ENCODE data around the gene CCP110.

The CCP110 gene

DNA sequence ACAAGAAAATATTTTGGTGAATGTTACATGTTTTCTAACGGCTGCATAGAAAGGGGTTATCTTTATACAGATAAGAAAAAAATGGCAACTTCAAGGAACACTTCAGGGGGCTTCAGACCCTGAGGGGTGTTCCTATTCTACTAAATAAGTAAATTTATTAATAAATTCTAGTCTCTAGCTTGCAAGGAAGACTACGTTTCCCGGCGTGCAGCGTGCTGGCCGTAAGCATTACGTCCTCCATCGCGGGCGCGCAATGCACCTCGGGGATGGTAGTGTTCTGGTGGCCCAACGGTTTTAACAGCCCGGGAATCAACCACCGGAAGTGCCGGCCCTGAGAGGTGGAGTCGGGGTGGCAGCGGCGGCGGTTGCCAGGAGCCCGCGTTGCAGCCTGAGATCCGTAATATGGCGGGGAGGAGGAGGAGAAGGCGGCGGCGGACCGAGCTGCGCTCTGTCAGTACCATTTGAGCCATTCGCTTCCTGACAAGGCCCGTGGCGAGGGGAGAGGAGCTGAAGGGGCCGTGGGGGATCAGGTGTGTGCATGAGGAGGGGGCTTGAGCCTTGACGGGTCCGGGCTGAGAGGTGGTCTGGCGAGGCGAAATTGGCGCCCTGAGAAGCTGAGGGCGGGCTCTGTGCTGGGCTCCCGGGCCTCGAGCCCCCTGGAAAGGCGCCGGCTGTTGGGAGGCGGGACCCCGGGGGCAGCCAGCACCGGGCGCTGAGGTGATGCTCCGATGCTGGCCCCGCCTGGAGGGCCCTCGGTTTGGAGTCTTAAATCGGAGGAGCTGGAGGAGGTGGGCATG is at the start of gene CCP110:
TSS of gene CCP110 (plus strand) at position 384 of the 797 bp plus-strand sequence. CDS start 3,940 bp downstream, outside the sequence.
- peak; percentile 83 to 95 for DNase-seq (ENCODE audit: low read depth in 1 of 2, low spot score in 1 of 2)

DNA sequence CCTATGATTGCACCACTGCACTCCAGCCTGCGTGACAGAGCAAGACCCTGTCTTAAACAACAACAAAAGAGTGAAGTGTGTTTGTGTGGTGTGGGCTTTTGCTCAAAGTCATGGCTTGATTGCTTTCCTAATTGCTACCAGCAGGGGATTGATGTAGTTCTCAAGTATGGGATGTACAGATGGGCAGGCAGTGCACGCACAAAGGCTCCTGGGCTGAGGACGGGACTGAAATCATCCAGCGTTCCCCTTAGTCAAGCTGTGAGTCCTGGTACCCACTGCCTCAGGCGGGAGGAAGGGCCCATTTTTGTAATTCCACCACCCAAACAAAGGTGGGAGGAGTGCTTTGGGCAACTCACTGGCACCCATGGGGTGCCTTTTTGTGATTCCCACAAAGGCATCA is 49.1 kb upstream of the CCP110 start:
- DNase-seq (ENCODE audit: low read depth in 1 of 2, low spot score in 1 of 2) = no peak

DNA sequence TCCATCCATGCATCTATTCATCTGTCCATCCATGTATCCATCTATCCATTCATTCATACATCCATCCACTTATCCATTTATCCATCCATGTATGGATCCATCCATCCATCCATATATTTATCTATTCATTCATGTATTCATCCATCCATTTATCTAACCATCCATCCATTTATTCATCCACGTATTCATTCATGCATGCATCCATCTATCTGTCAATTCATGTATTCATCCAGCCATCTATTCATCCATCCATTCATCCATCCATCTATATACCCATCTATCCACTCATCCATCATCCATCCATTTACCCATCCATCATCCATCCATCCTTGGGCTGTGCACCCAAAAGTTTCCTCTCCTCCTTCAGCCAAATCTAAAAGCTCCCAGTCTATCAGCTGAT is 45.2 kb upstream of the CCP110 start:
- DNase-seq (ENCODE audit: low read depth in 1 of 2, low spot score in 1 of 2) = no peak

DNA sequence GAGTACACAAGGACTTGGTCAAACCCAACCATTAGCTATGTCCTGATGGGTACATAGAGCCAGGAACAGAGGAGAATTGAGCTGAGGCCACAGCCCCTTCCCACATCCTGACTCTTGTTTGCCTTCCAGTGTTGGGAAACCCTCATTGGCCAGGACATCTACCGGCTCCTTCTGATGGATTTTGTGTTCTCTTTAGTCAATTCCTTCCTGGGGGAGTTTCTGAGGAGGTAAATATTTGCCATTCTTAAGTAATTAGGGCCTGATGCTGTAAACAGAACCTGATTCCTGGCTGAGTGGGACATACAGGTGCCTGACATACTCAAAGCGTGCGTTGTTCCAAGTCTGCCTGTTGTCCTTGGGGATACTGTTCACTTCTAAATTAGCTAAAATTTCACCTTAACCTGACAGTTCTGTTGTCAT is 44.4 kb upstream of the CCP110 start:
- DNase-seq (ENCODE audit: low read depth in 1 of 2, low spot score in 1 of 2) = no peak

DNA sequence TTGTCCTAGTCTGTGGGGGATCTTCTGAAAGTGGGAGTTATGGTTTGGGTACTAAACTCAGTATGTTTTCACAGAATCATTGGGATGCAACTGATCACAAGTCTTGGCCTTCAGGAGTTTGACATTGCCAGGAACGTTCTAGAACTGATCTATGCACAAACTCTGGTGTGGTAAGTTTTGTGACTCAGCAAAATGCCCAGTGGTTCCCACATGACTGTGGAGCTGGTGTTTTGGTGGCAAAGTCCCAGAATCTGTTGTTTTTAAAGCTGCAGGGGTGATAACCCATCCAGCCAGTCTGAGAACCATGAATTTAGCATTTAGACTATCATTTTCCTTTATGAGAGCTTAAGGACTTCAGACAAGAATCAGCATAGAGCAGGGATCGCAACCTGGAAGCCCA is 42.4 kb upstream of the CCP110 start:
- no peak for DNase-seq (ENCODE audit: low read depth in 1 of 2, low spot score in 1 of 2)

- DNase-seq (ENCODE audit: low read depth in 1 of 2, low spot score in 1 of 2) = no peak
These were observed 42.0 kb upstream of the CCP110 start for GRCh38 chr16:19481769-19482168.

- DNase-seq (ENCODE audit: low read depth in 1 of 2, low spot score in 1 of 2) = no peak
These were observed 41.5 kb upstream of the CCP110 start for GRCh38 chr16:19482291-19482690.

- no peak for DNase-seq (ENCODE audit: low read depth in 1 of 2, low spot score in 1 of 2)
These were observed 39.6 kb upstream of the CCP110 start for GRCh38 chr16:19484096-19484495.

- DNase-seq (ENCODE audit: low read depth in 1 of 2, low spot score in 1 of 2) = no peak
These were observed 38.1 kb upstream of the CCP110 start for GRCh38 chr16:19485611-19486010.

DNA sequence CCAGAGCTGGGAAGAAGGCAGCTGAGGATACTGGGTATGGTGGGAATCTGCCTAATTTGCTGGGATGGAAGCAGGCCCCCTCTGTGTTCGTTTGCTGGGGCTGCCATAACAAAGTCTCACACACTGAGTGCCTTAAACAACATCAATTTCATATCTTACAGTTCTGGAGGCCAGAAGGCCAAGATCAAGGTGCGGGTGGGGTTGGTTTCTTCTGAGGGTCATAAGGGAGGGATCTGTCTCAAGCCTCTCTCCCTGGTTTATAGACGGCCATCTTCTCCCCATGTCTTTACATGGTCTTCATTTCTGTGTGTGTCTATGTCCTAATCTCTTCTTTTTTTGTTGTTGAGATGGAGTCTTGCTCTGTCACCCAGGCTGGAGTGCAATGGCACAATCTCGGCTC is 37.7 kb upstream of the CCP110 start:
- DNase-seq (ENCODE audit: low read depth in 1 of 2, low spot score in 1 of 2) = no peak

GRCh38 chr16:19486750-19487325 is 36.9 kb upstream of the CCP110 start:
- DNase-seq (ENCODE audit: low read depth in 1 of 2, low spot score in 1 of 2) = no peak

DNA sequence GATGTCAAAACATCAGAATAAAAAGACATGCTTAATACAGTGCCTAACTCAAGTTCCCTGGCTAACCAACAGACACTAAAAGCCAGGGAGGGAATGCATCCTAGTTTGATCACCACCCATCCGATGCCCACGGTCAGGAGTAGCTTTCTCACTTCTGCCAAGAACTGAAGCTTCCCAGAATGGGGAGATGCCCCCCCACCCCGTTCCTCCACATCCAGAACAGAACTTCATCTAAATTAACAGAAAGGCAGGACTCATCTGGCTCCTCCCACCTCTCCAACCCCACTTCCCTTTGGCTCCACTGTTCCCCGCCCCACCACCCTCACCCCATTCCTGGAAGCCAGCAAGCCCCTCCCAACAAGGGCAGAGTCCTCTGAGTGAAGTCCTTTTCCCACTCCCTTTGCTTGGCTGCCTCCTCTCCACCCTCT is 35.5 kb upstream of the CCP110 start:
- no peak for DNase-seq (ENCODE audit: low read depth in 1 of 2, low spot score in 1 of 2)

GRCh38 chr16:19490619-19491018 is 33.1 kb upstream of the CCP110 start:
- DNase-seq (ENCODE audit: low read depth in 1 of 2, low spot score in 1 of 2) = no peak

GRCh38 chr16:19497176-19497575 is 26.6 kb upstream of the CCP110 start:
- DNase-seq (ENCODE audit: low read depth in 1 of 2, low spot score in 1 of 2) = no peak

DNA sequence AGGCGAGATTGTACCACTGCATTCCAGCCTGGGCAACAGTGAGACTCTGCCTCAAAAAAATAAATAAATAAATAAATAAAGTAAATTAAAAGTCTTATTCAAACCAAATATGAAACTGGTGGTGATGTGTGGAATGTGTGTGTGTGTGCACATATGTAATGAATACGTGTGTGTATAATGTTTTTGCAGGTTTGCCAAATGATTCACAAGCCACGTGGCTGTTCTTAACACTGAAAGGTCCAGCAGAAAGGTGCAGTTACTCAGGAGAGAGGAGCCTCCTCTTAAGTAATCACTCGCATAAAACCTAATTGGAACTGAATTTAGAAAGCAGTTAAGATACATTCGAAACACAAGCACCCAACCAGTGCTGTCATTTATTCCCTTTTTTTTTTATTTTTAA is 24.7 kb upstream of the CCP110 start:
- DNase-seq (ENCODE audit: low read depth in 1 of 2, low spot score in 1 of 2) = no peak

DNA sequence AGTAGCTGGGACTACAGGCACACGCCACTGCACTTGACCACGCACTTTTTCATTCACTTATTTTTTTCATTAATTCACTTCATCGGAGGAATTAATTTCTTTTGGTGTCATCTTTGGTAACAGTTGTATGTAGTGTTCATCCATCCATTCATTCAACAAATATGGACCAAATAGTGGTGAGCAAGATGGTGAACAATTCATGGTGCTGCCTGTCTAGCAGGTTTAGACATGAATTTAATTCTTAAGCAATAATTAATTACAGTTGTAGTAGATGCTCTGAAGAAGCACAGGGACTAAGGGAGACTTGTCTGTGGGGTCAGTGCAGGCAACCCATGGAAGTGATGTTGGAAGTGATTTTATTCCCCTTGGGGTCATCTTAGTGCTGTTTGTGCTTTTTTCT is 24.3 kb upstream of the CCP110 start:
- DNase-seq (ENCODE audit: low read depth in 1 of 2, low spot score in 1 of 2) = no peak

DNA sequence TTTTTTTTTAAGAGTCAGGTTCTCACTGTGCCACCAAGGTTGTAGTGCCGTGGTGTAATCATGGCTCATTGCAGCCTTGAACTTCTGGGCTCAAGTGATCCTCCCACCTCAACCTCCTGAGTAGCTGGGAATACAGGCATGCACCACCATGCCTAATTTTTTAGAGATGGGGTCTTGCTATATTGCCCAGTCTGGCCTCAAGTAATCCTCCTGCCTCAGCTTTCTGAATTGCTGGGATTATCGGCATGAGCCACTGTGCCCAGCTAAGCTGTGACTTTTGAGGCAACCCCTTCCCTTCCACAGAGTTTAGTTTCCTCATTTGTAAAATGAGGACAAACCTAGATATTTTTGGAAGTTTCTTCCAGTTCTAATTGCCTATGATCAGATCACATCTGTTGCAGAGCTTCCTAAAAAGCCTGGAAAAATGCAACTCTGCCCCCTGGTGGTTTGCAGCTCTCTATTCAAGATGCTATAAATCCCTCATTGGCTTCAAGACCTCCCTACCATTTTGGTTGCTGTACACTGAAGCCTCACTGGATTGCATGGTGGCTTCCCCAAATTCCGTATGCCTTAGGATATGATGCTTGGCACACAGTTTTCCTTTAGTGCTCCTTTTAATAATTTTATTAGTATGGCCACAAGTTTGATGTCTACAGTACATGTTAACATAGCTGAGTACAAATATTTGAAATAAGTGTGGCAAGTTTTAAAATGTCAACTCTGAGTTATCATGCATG is 21.2 kb upstream of the CCP110 start:
- DNase-seq (ENCODE audit: low read depth in 1 of 2, low spot score in 1 of 2) = peak; percentile 28 to 54

DNA sequence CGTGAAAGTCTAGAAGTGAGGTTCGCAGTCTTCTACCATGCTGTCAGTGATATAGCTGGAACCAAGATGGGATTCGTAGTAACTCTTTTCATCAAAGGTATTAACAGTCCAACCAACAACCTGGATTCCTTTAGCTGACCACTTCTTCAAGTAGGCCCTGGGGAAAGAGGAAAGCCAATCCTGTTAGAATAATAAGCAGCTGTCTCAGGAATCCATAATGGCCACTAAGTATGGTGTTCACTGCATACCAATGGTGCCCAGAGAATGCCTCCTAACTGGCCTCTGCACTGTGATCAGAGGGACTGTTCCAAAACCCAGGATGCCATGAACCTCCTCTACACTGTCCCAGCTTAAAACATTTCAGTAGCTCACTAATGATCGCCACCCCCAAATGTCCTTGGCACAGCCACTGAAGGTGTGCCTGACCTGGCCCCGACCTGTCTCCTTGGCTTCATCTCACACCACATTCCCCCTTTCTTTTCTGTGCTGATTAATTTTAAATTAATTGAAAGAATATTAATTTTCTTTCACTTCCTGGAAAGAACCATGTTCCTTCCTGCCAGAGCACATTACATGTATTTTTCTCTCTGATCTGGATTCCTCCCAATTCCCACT is 20.2 kb upstream of the CCP110 start:
- no peak for DNase-seq (ENCODE audit: low read depth in 1 of 2, low spot score in 1 of 2)

DNA sequence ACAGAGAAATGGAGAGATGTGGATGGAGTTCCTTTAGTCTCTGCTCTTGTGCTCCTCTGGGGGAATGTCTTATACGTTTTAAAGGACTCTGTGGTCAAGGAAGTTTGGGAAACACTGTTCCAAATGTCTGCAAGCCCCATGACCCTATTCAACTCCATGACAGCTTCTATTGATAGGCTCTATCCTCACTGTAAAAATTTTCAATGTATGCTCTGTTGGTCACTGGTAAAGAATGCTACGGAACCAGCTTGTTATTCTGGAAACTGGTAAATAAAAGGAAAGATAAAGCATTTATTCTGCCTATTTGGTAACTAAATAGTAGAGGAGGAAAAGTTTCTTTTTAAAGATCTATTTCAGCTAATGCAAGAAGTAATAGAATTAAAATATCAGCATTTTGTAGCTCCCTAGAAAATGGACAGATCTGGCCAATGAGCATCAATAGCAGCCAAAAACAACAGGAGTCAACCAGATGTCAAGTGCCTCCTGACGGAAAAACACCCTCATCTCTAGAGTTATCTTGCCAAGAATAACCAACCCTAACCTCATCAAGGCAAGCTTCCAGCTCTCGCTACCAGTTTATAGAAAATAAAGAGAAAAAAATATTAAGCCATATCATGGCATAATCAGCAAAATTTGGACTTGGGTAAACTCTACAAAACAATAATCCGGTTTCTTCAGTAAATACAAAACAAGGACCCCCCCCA is 18.0 kb upstream of the CCP110 start:
- DNase-seq (ENCODE audit: low read depth in 1 of 2, low spot score in 1 of 2) = no peak

DNA sequence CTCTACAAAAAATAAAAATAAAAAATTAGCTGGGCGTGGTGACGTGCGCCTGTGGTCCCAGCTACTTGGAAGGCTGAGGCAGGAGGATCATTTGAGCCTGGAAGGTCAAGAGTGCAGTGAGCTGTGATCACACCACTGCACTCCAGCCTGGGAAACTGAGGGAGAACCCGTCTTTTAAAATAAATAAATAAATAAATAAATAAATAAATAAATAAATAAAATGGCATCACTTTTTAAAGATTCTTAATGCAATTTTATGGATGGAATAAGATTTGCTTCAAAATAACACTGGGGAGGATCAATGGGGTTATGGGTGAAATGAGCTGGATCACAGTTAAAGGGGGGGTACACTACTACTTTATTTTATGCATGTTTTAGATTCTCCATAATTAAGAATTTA is 16.8 kb upstream of the CCP110 start:
- DNase-seq (ENCODE audit: low read depth in 1 of 2, low spot score in 1 of 2) = no peak

- no peak for DNase-seq (ENCODE audit: low read depth in 1 of 2, low spot score in 1 of 2)
These were observed 15.9 kb upstream of the CCP110 start for GRCh38 chr16:19507867-19508266.
